NCI-H2081 (cell line): Measurements from ENCODE around the gene ZSWIM6.
"Not testable (repeated sequence)": the region's sequence is repeated elsewhere in the genome, so short reads cannot be mapped to it uniquely, and the experiment has no call there.

Experiments used
- DNase-seq, 2 experiments: peaks; one replicate each; lab custom pipeline; 2025; lab: John Stamatoyannopoulos, UW

Gene ZSWIM6

GRCh38 chr5:61363401-61364114, 31.5 kb downstream of the ZSWIM6 start:
- DNase-seq, result no peak

DNA sequence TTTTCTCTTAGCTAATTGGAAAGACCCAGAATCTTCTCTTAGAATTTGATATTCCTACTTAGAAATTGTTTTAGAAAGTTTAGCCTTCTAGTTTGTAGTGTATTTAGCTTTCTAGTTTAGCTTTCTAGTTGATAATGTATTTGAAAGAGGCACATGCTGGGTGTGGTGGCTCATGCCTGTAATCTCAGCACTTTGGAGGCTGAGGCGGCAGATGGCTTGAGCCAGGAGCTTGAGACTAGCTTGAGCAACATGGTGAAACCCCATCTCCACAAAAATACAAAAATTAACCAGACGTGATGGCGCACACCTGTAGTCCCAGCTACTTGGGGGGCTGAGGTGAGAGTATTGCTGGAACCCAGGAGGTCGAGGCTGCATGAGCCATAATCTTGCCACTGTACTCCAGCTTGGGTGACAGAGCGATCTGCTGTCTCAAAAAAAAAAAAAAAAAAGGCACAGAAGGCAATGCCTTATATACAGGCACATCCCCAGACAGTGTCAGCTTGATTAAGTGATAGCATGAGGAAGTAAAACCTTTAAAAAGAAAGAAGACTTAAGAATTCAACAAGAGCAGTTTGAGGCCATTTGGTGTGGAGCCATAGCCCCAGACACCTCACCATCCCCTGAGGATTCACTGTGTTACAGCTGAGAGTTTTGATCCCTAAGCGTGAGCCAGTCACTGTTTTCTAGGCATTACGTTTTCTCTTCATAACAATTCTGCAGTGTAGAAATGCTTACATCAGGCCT, 34.6 kb downstream of the ZSWIM6 start:
- no peak for DNase-seq

GRCh38 chr5:61370506-61370905, 38.4 kb downstream of the ZSWIM6 start:
- no peak for DNase-seq

DNA sequence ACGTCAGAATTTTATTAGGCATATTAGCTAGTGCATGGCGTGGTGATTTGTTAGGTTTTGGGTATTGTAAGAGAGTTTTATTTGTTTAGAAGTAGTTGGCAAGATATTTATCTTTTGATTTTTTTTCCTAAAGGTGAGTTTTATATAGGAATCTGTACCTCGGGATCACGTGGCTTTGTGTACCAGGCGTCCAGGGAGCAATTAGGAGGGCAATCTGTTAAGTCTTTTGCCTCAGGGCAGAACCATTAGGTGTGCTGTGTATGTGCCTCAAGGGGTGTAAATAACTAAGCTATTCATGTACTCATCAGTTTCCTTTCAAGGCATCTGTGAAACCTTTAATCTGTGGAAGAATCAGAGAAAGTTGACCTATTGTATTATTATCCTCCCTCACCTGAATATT, 39.4 kb downstream of the ZSWIM6 start:
- peak; percentile 57 to 75 for DNase-seq

- DNase-seq, result no peak
These were observed 47.6 kb downstream of the ZSWIM6 start for GRCh38 chr5:61379677-61380076.

DNA sequence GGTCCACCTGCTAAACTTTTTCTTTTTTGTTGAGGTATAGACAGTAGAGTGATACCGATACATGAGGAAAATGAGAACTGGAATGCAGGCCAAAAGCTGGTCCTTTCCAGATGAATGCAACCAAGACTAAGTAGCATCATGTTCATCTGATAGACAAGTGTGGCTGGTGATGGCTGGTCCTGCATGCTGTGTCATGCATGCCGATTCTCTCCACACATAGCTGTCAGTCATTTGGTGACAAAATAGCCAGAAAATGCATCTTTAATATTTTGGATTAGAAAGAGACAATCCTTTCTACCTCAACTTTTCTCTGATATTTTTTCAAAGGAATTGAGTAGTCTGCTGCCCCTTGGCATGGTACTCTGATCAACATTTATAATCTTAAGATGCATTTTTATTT, 49.9 kb downstream of the ZSWIM6 start:
- DNase-seq, result no peak

DNA sequence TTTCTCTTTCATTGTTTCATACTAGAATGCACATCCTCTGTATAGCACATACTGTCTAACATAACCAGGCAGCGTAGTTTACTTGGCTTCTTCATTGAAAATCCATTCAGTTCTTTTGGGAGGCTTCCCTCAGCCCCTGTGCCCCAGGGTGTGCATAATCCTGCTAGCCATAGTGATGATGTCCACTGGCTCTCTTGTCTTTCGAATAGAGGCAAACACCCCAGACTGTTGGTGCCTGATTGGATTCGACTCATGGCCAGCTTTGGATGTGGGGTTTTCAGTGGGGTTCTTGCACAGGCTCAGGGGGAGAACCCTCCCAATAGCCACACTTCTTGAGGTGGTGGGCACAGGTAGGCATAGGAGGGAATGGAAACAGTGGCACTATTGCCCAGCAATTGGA, 53.6 kb downstream of the ZSWIM6 start:
- no peak for DNase-seq

DNA sequence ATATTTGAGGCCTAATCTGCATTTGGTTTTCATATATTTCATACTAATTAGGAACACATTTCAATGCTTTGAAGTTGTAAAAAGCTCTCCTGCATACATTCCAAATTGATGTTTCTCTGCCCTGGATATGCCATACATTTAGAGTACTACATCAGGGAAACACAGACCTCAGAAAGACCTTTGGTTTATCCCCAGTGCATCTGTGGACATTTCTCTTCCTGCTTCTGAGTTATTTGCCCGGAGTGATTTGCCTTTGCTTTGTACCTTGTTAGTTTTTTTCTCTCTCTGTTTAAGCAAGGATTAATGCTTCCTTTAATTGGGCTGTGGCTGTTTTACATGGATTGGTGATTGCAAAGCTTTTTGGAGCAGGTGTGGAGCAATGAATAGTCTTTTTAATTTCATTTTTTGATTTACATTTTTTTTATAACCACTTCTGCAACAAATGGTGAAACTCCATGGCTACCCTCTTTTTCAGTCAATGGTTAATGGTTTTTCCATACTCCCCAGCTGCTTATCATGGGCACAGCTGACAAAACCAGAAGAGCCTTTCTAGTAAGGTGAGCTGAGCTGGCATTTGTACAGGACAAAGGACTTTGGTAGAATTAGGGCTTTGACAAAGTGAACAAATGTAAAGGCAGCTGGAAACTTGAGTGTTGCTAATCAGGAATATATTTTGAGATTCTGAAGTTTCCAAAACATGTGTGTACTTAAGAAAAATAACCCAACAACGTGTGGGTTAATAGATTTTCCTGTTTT, 54.2 kb downstream of the ZSWIM6 start:
- peak; percentile 49 to 90 for DNase-seq

GRCh38 chr5:61389609-61390008, 57.6 kb downstream of the ZSWIM6 start:
- DNase-seq, result no peak

DNA sequence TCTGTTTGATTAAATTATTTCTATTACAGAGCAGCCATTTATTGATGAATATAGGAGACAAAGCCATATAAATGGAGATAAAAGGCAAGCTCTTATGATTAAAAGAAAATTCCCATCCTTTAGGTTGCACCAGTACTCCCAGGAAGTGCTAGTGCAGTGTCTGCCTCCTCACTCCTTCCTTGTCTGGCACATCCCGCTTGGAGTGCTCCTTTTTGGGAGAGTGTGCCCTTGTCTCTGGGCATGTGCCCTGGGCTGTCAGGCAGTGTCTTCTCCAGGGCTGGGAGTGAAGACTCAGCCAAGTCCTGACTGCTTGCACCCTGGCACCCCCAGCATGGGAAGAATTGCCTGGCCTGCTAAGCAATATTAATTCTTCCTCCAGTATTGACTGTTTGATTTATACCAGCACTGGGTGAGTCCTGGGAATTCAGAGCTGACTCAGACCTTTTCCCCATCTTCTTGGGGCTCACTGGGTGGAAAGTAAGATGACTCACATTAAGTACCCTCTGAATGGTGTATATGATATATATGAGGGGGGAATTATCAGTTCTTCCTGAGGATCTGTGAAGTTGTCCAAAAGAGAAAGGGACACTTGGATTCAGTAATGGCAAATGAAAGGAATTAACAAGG, 62.1 kb downstream of the ZSWIM6 start:
- DNase-seq, result no peak

GRCh38 chr5:61394793-61395192, 62.7 kb downstream of the ZSWIM6 start:
- no peak for DNase-seq

DNA sequence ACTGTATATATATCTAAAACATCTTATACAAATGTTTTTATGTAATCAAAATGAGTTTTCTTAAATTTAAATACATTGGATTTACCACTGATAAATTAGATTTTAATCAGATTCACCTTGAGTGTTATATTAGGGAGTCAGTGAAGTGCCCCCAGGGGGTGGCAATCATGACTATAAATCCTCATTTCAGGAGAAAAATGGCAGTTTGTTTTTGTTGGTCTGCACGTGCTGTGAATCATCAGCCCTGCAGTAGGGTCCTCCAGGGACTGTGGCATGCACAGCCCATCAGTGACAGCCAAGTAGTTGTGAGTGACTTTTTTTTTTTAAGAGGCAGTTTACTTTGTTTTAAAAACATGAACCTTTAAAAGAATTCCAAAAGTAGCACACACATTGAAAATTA, 65.2 kb downstream of the ZSWIM6 start:
- DNase-seq, result no peak

DNA sequence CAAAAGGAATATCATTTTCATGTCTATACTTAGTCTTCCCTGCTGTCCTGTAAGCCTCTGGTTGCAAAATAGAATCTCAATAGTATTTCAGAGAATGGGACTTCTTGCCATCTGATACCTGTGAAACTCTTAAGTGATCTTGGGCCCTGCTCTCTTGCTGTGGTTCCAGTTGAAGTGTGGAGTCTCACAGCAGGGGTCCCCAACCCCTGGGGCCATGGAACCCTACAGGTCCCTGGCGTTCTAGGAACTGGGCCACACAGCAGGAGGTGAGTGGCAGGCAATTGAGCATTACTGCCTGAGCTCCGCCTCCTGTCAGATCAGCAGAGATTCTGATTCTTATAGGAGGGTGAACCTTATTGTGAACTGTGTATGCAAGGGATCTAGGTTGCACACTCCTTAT, 65.9 kb downstream of the ZSWIM6 start:
- DNase-seq, result no peak

- DNase-seq, result no peak
These were observed 66.4 kb downstream of the ZSWIM6 start for GRCh38 chr5:61398440-61398839.

DNA sequence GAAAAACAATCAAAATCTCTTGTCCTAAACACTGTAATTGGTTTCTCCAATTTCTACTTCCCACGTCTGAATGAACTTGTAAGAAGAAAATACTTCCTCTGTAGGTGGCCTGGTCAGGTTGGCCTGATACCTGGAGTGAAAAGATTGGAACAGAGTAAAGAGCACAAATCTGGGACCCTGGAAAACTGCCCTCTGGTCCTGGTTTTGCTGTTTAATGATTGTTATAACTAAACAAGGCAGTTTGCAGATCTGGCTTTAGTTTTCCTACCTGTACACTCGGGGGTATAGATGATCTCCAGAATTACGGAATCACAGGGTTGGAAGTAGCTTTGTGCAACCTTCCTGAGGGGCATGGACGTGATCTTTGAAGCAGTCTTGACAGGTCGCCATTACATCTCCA, 67.6 kb downstream of the ZSWIM6 start:
- DNase-seq, result no peak

GRCh38 chr5:61401726-61402125, 69.7 kb downstream of the ZSWIM6 start:
- DNase-seq, result no peak

DNA sequence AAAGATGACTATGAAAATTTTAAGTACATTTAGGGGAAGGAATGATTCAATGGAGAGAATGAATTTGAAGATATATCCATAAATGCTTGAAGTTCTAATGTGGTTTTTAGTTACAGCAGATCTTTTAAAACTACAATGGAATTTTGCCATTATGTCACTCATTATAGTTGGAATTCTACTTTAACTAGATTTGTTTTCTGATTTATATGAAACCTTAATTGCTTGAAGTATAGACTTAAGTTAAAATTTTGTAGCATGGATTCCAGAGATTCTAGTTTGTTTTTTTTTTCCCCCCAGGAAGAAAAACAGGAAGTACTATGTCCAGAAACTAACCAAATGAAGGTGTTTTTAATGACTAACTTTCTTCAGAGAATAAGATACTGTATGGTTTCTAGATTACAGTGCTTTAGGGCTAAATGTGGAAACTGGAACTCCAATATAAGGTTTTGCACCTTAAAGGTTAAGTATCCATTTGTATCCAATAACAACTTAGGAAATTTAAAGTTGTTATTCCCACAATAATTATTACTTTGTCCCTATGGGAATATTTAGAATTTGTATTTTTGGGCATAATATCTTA, 70.3 kb downstream of the ZSWIM6 start:
- DNase-seq, result no peak

- DNase-seq, result no peak
These were observed 71.2 kb downstream of the ZSWIM6 start for GRCh38 chr5:61402970-61403900.

DNA sequence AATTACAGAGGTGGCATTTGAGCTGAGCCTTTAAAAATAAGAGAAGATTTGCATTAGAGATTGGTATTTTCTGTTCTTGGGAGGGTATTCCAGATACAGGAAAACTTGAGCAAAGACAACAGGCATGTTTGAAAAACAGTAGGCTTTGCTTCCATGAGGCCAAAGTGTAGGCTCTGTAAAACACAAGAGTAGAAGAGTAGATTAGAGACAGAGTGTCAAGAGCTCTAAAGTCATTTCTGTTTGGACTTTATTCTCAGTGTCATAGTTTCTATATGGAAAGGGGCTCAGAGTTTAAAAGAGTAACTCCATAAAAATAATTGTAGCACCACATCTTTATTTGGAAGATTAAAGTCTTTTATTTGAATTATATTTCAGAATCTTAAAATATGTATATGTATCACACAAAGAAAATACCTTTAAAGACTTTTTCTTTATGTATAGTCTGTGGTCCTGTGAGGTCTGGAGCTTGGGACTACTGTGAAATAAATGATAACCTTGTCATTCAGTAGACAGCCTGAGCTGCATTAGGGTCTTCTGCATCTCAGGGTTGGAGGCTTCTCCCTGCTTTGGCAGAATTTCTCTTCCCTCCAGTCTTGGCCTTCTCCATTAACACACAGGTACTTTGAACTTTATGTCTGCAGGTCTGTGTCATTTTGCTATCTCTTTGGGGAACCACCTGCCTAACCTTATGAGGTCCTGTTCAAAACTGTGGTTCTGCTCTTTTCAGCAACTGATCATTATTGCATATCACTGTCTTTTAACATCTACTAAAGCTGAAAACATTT, 73.6 kb downstream of the ZSWIM6 start:
- DNase-seq, result no peak

GRCh38 chr5:61406497-61406896, 74.4 kb downstream of the ZSWIM6 start:
- DNase-seq, result not testable (repeated sequence)
